ENCODE results near the gene TXNRD3.
A peak's percentile ranks its signal among the peaks of the same experiment; 100 is the strongest.

The TXNRD3 gene

GRCh38 chr3:126654571-126655383, at the start of gene TXNRD3:
Gene TXNRD3, minus strand, starts transcription at chr3:126655124.
- DNase-seq (ENCODE audit: low spot score) (peak; percentile 89), FAIRE-seq (peak; percentile 82)

GRCh38 chr3:126703512-126704493, 48.9 kb upstream of the TXNRD3 start, which contains the start of gene CHCHD6:
Gene CHCHD6, plus strand, starts transcription at chr3:126704240. Its CDS starts 73 bp downstream, at chr3:126704313.
- DNase-seq (ENCODE audit: low spot score) (peak; percentile 99), FAIRE-seq (peak; percentile 96)

- no peak for FAIRE-seq
Observed at GRCh38 chr3:126699011-126699410, 44.1 kb upstream of the TXNRD3 start.

GRCh38 chr3:126696701-126697267, 41.9 kb upstream of the TXNRD3 start:
- FAIRE-seq (no peak), DNase-seq (ENCODE audit: low spot score) (no peak)

More at GRCh38 chr3:126699011-126699410, 44.1 kb upstream of the TXNRD3 start:
- no peak for DNase-seq (ENCODE audit: low spot score)

- DNase-seq (ENCODE audit: low spot score): no peak
- no peak for FAIRE-seq
Observed at GRCh38 chr3:126693921-126694320, 39.0 kb upstream of the TXNRD3 start.

- no peak for FAIRE-seq
- no peak for DNase-seq (ENCODE audit: low spot score)
Observed at GRCh38 chr3:126692858-126693257, 37.9 kb upstream of the TXNRD3 start.

GRCh38 chr3:126691765-126692164, 36.8 kb upstream of the TXNRD3 start:
- no peak for DNase-seq (ENCODE audit: low spot score)
- no peak for FAIRE-seq

- FAIRE-seq: no peak
- no peak for DNase-seq (ENCODE audit: low spot score)
Observed at GRCh38 chr3:126685493-126685892, 30.6 kb upstream of the TXNRD3 start.

- DNase-seq (ENCODE audit: low spot score) (no peak), FAIRE-seq (peak; percentile 13)
Observed at GRCh38 chr3:126685021-126685420, 30.1 kb upstream of the TXNRD3 start.

- DNase-seq (ENCODE audit: low spot score) (no peak), FAIRE-seq (peak; percentile 91)
Observed at GRCh38 chr3:126684218-126684751, 29.4 kb upstream of the TXNRD3 start.

GRCh38 chr3:126683069-126683468, 28.1 kb upstream of the TXNRD3 start:
- FAIRE-seq (no peak), DNase-seq (ENCODE audit: low spot score) (no peak)

- FAIRE-seq (no peak), DNase-seq (ENCODE audit: low spot score) (no peak)
Observed at GRCh38 chr3:126682009-126682408, 27.1 kb upstream of the TXNRD3 start.

- DNase-seq (ENCODE audit: low spot score): no peak
- FAIRE-seq: no peak
Observed at GRCh38 chr3:126680667-126681055, 25.7 kb upstream of the TXNRD3 start.

GRCh38 chr3:126679831-126680666, 25.1 kb upstream of the TXNRD3 start:
- DNase-seq (ENCODE audit: low spot score) (no peak), FAIRE-seq (no peak)

- DNase-seq (ENCODE audit: low spot score): peak; percentile 81
- FAIRE-seq: peak; percentile 17
Observed at GRCh38 chr3:126679318-126679751, 24.4 kb upstream of the TXNRD3 start.

GRCh38 chr3:126678693-126679317, 23.9 kb upstream of the TXNRD3 start:
- FAIRE-seq: no peak
- no peak for DNase-seq (ENCODE audit: low spot score)

- DNase-seq (ENCODE audit: low spot score) (no peak), FAIRE-seq (no peak)
Observed at GRCh38 chr3:126677862-126678503, 23.1 kb upstream of the TXNRD3 start.

- no peak for FAIRE-seq
- no peak for DNase-seq (ENCODE audit: low spot score)
Observed at GRCh38 chr3:126676919-126677705, 22.2 kb upstream of the TXNRD3 start.

GRCh38 chr3:126672741-126673140, 17.8 kb upstream of the TXNRD3 start:
- FAIRE-seq (no peak), DNase-seq (ENCODE audit: low spot score) (no peak)

Measured in urothelium cell line (cell line).